Measurements from ENCODE around the gene TNS3. TPM values are rescaled to one million over a fixed set of nuclear protein-coding genes. Genes with fewer than 3 reads are reported as not detected.
A peak's percentile ranks its signal among the peaks of the same experiment; 100 is the strongest.

Gene TNS3
- total and polyA plus RNA-seq, 9 of the 15 experiments (the other 6 are each of a cell fraction or from before 2014, with no cell fraction given) = 0.20 TPM; not detected in 8

GRCh38 chr7:47474937-47475879 is 106.7 kb downstream of the TNS3 start (continued):
- TF ChIP-seq IRF9 (tag; IDR thresholded peaks at IDR 0.05) = no peak
- TF ChIP-seq GMEB1 (CRISPR knock-in tag; IDR thresholded peaks at IDR 0.05) = no peak
- TF ChIP-seq TBL1XR1 (IDR thresholded peaks at IDR 0.05; ENCODE audit: low read length in 2 of 2) = no peak
- no peak for TF ChIP-seq ADNP (tag; IDR thresholded peaks at IDR 0.05)
- TF ChIP-seq CCNT2 (IDR thresholded peaks at IDR 0.05; ENCODE audit: borderline replicate concordance, extremely low read depth, insufficient read length, low read depth, low read length) = no peak
- TF ChIP-seq PCBP1 (IDR thresholded peaks at IDR 0.05; ENCODE audit: low read depth, low read length, poor library complexity, severe bottlenecking) = no peak
- no peak for TF ChIP-seq ZHX1 (conservative IDR thresholded peaks at IDR 0.05; ENCODE audit: low read length)
- TF ChIP-seq PRDM10 (IDR thresholded peaks at IDR 0.05; ENCODE audit: partially characterized antibody) = no peak
- TF ChIP-seq ZNF146 (CRISPR knock-in tag; IDR thresholded peaks at IDR 0.05; ENCODE audit: unreplicated experiment) = no peak
- no peak for TF ChIP-seq STAT5A (IDR thresholded peaks at IDR 0.05; ENCODE audit: borderline replicate concordance, low read length)
- no peak; the same call in 1 of the 2 replicates for TF ChIP-seq TFAP4 (CRISPR knock-in tag; IDR thresholded peaks at IDR 0.05; ENCODE audit: borderline replicate concordance)
- TF ChIP-seq NR2C2 (CRISPR knock-in tag; IDR thresholded peaks at IDR 0.05) = no peak
- TF ChIP-seq NR2C2 (tag; IDR thresholded peaks at IDR 0.05) = 0 out of 2 replicates have a peak, but pooled peaks have one; percentile 30
- TF ChIP-seq CBX1 (IDR thresholded peaks at IDR 0.05; ENCODE audit: low read depth) = no peak
- TF ChIP-seq SRSF1 (IDR thresholded peaks at IDR 0.05; ENCODE audit: low read depth, low read length) = no peak
- no peak for TF ChIP-seq KHSRP (IDR thresholded peaks at IDR 0.05)
